Glomerular visceral epithelial cell (primary cell): ENCODE measurements around the gene LMTK2.

Experiments
- DNase-seq: peaks from one replicate; pipeline ENCODE4 v3.0.0-alpha.2; 2016; ENCODE audit errors: extremely low spot score

The LMTK2 gene

DNA sequence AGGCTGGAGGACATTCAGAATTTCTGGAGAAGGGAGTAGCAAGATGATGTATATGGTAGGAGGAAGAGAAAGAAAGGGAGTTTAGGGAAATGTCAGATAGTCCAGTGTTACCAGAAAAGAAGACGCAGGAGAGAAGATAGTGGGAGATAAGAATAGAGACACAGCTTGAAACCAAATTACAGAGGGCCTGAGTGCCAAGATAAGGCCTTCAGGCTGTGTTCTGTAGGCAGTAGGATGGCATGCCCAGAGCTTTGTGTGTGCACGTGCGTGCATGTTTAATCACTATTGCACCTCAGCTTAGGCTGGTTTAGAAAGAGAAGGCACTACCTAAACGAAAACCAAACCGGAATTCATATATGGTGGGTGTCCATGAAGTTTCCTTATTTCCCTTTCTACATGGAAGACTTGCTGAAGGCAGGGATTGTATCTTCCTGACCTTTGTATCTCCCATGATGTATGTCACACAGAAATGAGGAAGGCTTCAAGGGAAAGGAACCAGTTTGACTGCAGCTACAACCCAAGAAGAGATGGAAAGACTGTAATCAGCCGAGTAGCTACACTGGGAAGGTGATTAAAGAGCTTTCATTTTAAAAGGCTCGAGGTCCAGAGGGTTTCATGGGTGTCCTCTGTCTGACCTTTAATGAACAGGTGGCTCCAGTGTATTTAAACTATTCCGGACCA lies 68.7 kb downstream of the LMTK2 start:
- no peak for DNase-seq

DNA sequence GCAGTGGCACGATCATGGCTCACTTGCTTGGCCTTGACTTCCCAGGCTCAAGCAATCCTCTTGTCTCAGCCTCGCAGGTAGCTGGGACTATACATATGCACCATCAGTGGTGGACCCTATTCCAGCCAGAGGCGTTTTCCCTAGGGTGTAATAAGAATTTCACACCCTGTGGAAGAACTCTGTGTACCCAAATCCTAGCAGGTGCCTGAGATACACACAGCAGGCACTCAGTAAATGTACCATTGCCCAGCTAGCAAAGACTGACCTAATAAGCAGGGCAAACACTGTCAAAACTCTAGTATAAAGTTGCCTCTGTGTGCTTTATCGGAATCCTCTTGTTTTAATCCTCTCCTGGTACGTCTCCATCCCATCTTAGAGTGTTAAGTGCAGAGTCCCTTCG lies 70.9 kb downstream of the LMTK2 start:
- DNase-seq: no peak

DNA sequence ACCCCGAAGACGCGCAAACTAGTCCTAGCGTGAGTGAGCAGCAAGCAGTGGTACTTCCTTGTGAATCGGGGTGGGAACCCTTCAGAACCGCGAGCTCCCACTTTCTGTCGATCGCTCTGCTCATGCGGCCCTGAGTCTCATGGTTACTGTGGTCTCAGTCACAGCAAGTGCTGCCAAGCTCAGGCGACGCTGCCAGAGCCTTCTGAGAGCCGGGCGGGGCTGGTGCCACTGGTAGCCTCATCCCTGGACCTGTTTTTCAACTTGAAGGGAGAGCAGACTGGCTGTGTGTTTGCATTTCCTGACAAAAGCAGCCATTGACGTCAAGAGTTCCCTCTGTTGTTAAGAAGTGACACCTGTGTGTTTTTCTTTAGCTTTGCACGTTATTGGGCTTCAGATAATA lies 71.7 kb downstream of the LMTK2 start:
- no peak for DNase-seq

DNA sequence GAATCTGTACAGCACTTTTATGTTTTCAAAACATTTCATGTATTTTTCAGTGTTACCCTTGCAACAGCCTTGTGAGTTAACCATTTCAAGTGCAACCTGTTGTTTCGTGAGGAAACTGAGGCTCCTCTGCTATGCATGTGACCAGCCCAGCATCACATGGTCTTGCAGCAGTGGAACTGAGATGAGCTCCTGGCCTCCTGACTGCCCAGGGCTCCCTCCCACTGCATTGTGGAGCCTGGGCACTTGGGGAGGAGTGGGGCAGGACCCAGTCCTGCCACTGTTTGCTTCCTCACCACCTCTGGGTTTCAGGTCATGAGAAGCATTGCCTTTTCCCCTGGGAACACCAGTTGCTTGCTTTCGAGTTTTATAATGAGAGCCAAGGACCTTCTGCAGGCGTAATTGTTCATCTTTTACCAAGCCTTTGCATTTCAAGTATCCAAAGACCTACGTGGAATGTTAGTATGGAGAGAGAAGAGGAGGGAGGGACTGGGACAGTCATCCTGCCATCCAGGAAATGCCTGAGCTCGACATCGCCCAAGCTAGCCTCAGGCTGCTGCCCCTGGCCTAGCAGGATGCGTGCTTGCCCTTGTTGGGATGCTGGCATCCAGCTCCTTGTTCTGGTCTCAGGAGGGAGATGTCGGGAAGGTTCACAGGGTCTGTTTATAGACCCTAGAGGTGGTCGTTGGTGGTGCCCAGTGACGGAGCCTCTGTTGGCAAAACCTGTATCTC lies 72.3 kb downstream of the LMTK2 start:
- DNase-seq: no peak

DNA sequence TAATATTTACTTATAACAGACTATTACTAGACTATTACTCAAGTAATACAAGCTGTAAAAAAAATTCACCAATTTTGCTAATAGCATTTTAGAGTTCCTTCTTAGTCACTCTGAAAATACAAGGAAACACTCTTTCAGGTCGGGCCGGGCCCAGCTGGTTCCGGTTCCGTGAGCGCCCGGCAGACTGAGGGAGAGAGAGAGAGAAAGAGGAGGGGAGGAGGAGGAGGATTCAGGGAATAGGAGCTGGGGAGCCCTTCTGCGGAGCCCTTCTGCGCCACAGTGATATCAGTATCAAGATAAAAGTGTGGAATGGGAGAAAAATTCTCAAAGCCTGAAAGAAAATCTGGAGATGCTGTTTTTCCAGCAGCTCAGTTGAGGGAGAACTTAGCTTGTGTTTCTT lies 74.1 kb downstream of the LMTK2 start:
- DNase-seq: no peak

DNA sequence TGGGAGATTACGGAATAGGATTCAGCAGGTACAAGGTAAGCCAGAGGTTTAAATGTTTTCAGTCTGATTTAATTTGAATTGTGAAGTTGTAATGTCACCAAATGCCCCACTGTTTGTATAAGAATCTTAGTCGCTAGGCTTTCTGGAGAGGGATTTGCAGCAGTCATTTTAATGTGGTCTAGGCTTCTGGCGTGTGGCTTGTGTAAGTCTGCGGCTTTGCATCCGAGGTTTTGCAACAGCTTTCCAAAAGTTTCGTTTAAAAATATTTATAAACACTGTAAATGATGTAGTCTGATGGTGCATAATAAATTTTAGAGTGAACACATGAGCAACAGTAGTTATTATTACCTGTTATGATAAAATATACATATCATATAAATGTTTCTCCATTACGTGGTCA lies 78.4 kb downstream of the LMTK2 start:
- no peak for DNase-seq

DNA sequence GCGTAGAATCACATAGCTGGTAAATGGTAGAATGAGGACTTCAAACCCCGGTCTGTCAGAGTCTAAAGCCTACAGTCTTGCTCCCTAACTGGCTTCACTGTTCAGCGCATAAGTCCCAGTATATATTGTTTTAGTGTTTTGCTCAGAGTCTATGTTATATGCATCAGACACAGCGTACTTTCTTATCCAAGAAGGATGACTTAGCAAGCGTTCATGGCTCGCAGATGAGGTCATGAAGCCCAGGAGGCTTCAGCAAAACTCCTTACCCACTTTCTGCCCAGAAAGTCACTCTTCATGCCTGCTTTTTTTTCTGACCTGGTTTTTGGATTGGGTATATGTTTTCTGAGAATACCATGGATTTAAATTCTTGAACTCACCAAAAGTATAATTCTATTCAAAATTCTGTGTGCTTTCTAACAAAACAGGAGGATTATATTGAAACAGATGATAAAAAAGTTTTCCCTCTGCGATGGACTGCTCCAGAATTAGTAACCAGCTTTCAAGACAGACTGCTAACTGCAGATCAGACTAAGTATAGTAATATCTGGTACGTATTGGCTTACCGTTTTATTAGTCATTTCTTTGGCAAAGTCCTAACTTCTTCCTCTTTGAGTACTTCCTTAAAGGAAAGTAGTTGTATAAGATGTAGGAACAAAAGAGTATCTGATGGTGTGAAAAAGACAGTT lies 79.9 kb downstream of the LMTK2 start:
- DNase-seq: no peak

DNA sequence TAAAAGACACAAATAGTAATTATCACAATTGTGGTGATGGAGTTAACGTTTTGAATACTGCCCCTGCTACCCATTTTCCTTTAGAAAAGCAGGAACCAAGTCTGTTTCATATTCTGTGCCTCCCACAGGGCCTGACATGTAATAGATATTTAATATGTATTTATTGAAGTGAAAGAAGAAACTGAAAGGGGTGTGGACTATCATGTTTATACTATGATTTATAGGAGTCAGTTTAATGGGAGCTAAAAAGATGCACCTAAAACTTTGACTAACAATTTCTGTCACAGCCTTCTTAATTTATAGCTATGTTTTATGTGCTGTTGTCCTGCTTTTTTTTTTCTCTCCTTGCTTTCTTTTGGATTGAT lies 80.5 kb downstream of the LMTK2 start:
- DNase-seq: no peak

DNA sequence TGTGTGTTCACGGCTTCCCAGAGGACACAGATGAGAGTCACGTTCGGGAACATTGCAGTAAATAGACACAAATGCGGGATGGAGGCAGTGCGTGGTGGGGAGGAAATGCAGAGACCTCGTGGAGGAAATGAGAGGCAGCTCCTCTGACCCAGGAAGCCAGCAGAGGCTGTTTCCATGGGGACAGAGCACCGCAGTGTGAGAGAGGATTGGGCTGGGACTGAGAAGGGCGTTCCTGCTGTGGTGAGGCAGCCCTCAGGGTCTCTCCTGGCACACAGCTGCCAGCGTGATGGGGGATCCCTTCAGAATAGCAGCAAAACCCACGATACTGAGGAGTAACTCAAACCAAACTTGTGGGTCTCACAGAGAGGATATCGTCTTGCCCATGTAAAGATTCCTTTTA lies 82.9 kb downstream of the LMTK2 start:
- no peak for DNase-seq

DNA sequence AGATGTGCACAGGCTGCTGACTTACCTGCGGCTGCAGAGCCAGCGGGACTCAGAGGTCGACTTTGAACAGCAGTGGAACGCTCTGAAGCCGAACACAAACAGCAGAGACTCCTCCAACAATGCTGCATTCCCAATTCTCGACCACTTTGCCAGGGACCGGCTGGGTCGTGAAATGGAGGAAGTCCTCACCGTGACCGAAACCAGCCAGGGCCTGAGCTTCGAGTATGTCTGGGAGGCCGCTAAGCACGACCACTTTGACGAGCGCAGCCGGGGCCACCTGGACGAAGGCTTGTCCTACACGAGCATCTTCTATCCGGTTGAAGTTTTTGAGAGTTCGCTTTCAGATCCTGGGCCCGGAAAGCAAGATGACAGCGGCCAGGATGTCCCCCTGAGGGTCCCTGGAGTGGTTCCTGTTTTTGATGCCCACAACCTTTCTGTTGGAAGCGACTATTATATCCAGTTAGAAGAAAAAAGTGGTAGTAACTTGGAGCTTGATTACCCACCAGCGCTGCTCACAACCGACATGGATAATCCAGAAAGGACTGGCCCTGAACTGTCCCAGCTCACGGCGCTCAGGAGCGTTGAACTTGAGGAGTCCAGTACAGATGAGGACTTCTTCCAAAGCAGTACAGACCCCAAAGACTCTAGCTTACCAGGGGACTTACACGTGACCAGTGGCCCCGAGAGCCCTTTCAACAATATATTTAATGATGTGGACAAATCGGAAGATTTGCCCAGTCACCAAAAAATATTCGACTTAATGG lies 85.2 kb downstream of the LMTK2 start:
- no peak for DNase-seq

DNA sequence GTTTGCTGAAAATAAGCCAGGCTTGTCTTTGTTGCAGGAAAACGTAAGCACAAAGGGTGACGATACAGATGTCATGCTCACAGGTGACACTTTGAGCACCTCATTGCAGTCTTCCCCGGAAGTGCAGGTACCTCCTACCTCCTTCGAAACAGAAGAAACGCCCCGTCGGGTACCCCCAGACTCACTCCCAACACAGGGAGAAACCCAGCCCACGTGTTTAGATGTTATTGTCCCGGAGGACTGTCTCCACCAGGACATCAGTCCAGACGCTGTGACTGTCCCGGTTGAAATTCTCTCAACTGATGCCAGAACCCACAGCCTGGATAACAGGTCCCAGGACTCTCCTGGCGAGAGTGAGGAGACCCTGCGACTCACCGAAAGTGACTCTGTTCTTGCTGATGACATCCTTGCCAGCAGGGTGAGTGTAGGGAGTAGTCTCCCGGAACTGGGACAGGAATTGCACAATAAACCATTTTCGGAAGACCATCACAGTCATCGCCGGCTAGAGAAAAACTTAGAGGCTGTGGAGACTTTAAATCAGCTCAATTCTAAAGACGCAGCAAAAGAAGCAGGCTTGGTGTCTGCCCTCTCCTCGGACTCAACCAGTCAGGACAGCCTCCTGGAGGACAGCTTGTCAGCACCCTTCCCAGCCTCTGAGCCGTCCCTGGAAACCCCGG lies 86.3 kb downstream of the LMTK2 start:
- DNase-seq: no peak

DNA sequence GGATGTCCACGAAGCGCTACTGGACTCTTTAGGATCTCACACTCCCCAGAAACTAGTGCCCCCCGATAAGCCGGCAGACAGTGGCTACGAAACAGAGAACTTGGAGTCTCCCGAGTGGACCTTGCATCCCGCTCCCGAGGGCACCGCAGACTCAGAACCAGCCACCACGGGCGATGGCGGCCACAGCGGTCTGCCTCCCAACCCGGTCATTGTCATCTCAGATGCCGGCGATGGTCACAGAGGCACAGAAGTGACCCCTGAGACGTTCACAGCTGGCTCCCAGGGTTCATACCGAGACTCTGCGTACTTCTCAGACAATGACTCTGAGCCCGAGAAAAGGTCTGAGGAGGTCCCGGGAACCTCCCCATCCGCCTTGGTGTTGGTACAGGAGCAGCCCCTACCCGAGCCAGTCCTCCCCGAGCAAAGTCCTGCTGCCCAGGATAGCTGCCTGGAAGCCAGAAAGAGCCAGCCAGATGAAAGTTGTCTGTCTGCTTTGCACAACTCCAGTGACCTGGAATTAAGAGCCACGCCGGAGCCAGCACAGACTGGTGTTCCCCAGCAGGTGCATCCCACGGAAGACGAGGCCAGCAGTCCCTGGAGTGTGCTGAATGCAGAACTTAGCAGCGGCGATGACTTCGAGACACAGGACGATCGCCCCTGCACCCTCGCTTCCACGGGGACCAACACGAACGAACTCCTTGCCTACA lies 87.0 kb downstream of the LMTK2 start:
- DNase-seq: no peak

DNA sequence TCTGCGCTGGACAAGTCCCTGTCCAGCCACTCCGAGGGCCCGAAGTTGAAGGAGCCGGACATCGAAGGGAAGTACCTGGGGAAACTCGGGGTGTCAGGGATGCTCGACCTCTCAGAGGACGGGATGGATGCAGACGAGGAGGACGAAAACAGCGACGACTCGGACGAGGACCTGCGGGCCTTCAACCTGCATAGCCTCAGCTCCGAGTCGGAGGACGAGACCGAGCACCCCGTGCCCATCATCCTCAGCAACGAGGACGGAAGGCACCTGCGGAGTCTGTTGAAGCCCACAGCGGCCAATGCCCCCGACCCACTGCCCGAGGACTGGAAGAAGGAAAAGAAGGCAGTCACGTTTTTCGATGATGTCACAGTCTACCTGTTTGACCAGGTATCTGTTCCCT lies 87.5 kb downstream of the LMTK2 start:
- DNase-seq: no peak

DNA sequence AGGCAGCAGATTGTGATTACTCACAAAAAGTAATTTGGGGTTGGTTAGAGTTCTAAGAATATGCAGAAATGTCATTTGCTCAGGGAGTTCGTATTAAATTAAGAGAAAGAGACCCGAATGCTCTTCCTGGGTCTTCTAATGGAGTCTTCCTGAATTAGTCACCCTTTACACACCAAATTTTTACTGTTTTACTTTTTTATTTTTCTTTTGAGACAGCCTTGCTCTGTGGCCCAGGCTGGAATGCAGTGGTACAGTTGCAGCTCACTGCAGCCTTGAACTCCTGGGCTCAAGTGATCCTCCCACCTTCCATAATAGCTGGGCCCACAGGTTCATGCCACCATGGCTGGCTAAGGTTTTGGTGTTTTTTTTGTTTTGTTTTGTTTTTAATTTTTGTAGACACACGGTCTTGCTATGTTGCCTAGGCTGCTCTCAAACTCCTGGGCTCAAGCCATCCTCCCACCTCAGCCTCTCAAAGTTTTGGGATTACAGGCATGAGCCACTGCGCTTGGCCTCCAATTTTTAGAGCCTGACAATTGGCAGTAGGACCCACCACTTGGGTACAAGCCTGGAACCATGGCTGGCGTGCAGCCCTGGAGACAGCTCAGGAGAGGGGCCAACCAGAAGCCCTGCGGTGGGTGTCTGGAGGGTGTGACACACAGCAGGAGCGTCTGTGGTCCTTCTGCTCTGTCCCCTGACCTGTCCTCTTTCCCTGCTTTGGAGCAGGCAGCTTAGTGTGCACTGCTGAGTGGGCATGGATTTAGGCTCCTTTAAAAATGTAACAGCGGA lies 88.2 kb downstream of the LMTK2 start:
- no peak for DNase-seq

DNA sequence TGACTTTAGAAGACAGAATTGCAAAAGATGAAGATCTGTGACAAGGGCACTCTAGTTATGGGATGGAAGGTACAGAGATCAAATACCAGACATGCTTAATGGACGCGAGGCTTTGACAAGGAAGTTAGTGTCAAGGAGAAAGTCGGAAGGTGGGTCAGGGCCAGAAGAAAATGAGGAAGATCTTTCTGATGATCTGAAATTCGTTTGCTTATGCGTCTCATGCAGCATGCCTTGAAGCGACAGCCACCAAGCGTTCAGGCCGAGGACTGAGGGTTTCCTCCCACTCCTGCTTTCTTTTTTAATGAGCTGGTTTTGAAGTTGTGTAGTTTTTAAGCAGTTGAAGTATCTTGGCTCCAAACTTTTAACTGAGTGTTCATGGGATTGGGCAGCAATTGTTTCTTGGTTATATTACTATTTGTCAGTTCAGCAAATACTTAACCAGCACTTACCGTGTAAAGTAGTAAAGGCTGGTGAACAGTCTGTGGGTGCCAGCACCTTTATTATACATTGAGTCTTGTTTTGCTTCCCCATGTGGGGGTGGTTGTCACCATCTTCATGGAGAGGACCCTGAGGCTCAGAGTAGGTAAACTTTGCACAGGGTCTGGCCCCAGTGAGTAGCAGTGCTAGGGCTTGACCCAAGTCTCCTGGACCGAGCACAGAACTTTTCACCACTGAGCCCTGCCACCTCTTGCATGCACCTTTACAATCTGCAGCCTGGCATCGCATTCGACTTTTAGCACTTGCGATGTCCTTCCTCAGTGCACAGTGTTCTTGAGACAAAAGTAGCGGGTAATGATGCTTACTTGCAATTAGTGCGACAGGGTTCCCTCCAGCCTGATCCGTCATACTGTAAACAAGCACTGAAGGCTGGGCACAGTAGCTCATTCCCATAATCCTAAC lies 90.3 kb downstream of the LMTK2 start:
- DNase-seq: no peak

DNA sequence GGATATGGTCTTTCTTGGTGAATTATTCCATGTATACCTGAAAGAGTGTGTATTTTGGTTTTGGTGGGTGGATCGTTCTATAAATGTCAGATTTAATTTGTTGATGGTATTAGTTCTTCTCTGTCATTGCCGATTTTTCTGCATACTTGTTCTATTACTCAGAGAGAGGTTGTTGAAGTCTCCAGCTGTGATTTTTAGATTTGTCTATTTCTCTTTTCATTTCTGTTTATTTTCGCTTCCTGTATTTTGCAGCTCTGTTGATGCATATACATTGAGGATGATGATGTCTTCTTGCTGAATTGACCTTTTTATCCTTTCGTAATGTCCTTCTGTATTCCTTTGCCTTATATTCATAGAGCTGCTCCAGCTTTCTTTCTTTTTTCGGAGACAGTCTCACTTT lies 92.5 kb downstream of the LMTK2 start:
- DNase-seq: no peak

DNA sequence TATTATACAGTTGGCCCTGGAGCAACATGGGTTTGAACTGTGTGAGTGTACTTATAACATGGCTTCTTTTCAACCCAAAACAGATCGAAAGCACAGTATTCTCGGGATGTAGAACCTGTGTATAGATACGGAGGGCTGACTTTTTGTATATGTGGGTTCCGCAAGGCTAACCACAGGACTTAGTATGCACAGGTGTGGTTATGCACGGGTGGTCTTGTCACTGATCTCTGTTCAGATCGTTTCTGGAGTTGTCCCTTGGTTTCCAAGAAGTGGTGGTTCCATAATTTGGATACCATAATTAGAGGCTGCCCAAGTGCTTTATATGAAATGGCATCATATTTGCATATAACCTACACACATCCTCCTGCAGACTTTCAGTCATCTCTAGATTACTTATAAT lies 93.7 kb downstream of the LMTK2 start:
- no peak for DNase-seq

DNA sequence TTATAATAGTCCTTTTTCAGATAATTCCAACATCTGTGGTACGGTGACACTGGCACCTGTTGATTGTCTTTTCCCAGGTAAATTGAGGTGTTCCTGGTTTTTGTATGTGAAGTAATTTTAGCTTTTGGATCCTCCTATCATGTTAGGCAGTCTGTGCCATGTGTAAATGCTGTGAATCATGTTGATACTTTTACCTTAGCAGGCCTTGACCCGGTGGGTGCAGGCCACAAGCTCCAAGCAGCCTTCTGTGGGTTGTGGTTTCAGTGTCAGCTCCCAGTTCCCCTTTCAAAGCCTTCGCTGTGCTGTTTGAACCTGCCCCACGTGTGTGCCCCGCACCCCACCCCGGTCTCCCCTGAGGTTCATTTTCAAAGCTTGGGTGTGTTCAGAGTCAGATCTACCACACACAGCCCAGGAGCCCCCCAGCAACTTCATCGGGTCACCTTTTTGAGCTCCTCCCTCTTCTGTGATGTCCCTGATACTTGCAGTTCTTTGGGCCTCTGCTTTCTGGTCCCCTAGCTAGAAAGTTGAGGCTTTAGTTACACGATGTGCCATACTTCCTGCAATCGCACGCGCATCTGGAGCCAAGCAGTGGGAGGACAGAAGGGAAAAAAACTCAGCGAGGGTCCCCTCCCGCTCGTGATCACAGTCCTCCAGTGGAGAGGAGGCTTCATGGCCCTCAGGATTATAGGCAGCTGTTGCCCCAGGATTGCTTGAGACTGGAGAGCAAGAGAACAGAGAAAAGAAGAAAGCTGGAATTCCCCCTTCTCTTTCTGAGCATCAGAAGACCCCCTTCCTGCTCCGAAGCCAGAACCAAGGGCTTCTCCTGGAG lies 95.9 kb downstream of the LMTK2 start:
- DNase-seq: peak; percentile 13
